Progenitor cell of endocrine pancreas (in vitro differentiated cells): ENCODE results near the gene ETF1. TPM values are rescaled to one million over a fixed set of nuclear protein-coding genes. Genes with fewer than 3 reads are reported as not detected.
"Not testable (repeated sequence)": the region's sequence is repeated elsewhere in the genome, so short reads cannot be mapped to it uniquely, and the experiment has no call there.

Source experiments
- DNase-seq: peaks from one replicate; pipeline ENCODE4 v3.0.0; 2021; ENCODE audit warnings: low spot score; ENCODE audit not compliant: unreplicated experiment
- H3K27ac Mint-ChIP-seq: 2 replicates; pipeline ENCODE4 v1.8.0; 2021; ENCODE audit warnings: mild to moderate bottlenecking, moderate library complexity, mixed read lengths
- H3K27me3 Mint-ChIP-seq: 2 replicates; pipeline ENCODE4 v1.8.0; 2021; ENCODE audit warnings: mixed read lengths
- H3K36me3 Mint-ChIP-seq: 2 replicates; pipeline ENCODE4 v1.8.0; 2022; ENCODE audit warnings: mixed read lengths; ENCODE audit not compliant: insufficient read depth
- H3K4me1 Mint-ChIP-seq: 2 replicates; pipeline ENCODE4 v1.8.0; 2021; ENCODE audit warnings: low read depth, mixed read lengths
- H3K4me3 Mint-ChIP-seq: 2 replicates; pipeline ENCODE4 v1.8.0; 2021; ENCODE audit warnings: low read depth, mild to moderate bottlenecking, moderate library complexity, mixed read lengths
- H3K9me3 Mint-ChIP-seq: 2 replicates; pipeline ENCODE4 v1.8.0; 2021; ENCODE audit warnings: low read depth, mixed read lengths
- total RNA-seq: library from RNA; stranded (reverse); gene quantifications from 2 replicates; pipeline ENCODE4 v1.2.1, GENCODE V29; 2021
- TF ChIP-seq, protein P1 (sequence below): fragments of 200-600 bp; sonication (generic); IDR thresholded peaks from one replicate; pipeline ENCODE4 v1.5.0; 2021; ENCODE audit warnings: antibody characterized with exemption, mild to moderate bottlenecking; ENCODE audit not compliant: unreplicated experiment

Gene ETF1
- total RNA-seq, 1 donor from 2014 or later, result 73.1 TPM

DNA sequence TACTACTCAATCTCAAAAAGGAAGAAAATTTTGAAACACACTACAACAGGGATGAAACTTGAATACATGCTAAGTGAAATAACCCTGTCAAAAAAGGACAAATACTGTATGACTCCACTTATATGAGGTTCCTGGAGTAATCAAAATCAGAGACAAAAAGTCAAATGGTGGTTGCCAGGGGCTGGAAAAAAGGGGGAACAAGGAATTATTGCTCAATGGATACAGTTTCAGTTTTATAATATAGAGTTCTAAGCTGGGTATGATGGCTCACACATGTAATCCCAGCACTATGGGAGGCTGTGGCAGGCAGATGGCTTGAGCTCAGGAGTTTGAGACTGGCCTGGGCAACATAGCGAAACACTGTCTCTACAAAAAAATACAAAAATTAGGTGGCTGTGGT, 29.0 kb downstream of the ETF1 start:
- DNase-seq, result no peak
- no peaks in the 10 kb centered on the region for H3K9me3 Mint-ChIP-seq
- TF ChIP-seq, protein P1, sequence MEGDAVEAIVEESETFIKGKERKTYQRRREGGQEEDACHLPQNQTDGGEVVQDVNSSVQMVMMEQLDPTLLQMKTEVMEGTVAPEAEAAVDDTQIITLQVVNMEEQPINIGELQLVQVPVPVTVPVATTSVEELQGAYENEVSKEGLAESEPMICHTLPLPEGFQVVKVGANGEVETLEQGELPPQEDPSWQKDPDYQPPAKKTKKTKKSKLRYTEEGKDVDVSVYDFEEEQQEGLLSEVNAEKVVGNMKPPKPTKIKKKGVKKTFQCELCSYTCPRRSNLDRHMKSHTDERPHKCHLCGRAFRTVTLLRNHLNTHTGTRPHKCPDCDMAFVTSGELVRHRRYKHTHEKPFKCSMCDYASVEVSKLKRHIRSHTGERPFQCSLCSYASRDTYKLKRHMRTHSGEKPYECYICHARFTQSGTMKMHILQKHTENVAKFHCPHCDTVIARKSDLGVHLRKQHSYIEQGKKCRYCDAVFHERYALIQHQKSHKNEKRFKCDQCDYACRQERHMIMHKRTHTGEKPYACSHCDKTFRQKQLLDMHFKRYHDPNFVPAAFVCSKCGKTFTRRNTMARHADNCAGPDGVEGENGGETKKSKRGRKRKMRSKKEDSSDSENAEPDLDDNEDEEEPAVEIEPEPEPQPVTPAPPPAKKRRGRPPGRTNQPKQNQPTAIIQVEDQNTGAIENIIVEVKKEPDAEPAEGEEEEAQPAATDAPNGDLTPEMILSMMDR, result no peak
- no peaks in the 10 kb centered on the region for H3K4me1 Mint-ChIP-seq
- H3K36me3 Mint-ChIP-seq, result peaks cover 19% of the 10 kb centered on the region
- H3K27ac Mint-ChIP-seq, result no peak overlapping the region
- no peak overlapping the region for H3K4me3 Mint-ChIP-seq
- H3K27me3 Mint-ChIP-seq, result no peaks in the 10 kb centered on the region

GRCh38 chr5:138508958-138509357, 34.1 kb downstream of the ETF1 start:
- TF ChIP-seq, protein P1, result no peak
- H3K27ac Mint-ChIP-seq, result no peak overlapping the region
- H3K36me3 Mint-ChIP-seq, result peaks cover 11% of the 10 kb centered on the region
- no peaks in the 10 kb centered on the region for H3K27me3 Mint-ChIP-seq
- DNase-seq, result no peak
- no peak overlapping the region for H3K4me3 Mint-ChIP-seq
- no peaks in the 10 kb centered on the region for H3K9me3 Mint-ChIP-seq
- H3K4me1 Mint-ChIP-seq, result no peaks in the 10 kb centered on the region

DNA sequence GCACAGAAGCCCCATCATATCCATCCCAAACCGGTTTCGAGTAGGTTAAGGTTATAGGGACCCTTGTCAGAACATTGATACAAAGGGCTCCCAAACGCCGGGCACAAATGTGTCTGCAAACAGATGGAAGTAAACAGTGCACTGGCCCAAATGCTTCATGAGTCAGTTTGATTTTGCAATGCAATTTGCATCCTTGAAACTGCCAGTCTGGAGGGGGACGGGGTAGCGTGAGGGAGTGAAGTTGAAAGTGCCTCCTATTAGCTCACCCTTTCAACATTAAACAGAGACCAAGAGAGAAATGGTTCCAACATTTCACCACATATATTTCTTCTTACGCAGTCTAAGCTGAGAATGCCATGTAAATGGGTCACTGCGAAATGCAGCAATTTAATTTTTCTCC, 35.6 kb downstream of the ETF1 start:
- H3K4me3 Mint-ChIP-seq, H3K27me3 Mint-ChIP-seq, H3K9me3 Mint-ChIP-seq, DNase-seq, H3K4me1 Mint-ChIP-seq, H3K36me3 Mint-ChIP-seq: not testable (repeated sequence)
- peak overlapping the region; percentile 88 for H3K27ac Mint-ChIP-seq

DNA sequence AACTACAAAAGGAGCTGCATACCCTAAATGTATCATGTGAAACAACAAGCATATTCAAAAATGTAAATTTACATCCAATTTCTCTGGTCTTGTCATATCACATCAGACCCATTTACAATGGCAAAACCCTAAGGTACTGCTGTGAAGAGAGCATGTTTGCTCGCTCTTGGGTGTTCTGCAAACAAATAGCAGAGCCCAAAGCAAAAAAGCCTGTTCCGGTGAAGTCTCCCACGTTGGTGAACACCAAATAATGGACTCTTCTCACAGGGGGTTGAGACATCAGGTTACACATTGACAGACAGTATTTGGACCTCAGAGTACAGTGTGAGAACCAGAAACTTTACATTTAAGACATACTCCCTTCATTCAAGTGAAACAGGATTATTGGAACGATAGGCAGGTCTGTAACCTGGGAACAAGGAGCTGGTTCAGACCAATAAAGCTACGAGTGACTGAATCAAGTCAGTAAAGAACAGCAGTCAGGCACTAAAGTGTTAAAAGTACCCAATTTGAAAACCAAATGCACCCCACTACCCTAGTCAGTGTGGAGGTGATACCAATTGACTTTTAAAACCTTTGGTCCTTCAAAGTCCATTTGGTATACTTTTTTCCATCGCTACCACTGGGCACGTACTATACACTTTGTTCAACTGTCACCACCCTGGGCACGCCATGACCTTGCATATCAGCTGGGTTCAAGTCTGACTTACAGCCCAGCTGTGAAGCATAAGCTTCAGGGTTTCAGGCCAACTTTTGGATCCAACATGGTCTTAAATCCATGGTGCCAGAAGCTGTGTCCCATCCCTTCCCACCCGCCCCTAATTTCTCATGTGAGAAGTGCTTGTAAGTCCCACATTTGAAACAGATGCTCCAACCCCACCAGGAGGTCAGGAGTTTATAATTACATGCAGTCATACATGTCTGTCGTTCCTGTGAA, 36.4 kb downstream of the ETF1 start:
- no peaks in the 10 kb centered on the region for H3K27me3 Mint-ChIP-seq
- no peaks in the 10 kb centered on the region for H3K4me1 Mint-ChIP-seq
- TF ChIP-seq, protein P1, result no peak
- no peak overlapping the region for H3K27ac Mint-ChIP-seq
- no peak for DNase-seq
- H3K36me3 Mint-ChIP-seq, result peaks cover 9% of the 10 kb centered on the region
- H3K4me3 Mint-ChIP-seq, result no peak overlapping the region
- H3K9me3 Mint-ChIP-seq, result no peaks in the 10 kb centered on the region

GRCh38 chr5:138504799-138505198, 38.2 kb downstream of the ETF1 start:
- Mint-ChIP-seq H3K4me3 (no peak overlapping the region), H3K27ac (peak overlapping the region; percentile 16), H3K4me1 (no peaks in the 10 kb centered on the region), H3K27me3 (no peaks in the 10 kb centered on the region), H3K9me3 (no peaks in the 10 kb centered on the region), H3K36me3 (peaks cover 4% of the 10 kb centered on the region)
- TF ChIP-seq, protein P1, result no peak
- no peak for DNase-seq
